GM18951 (cell line): ENCODE results near the gene ICE2.

Experiments
- POLR2A ChIP-seq: IDR thresholded peaks from 4 replicates; pipeline ENCODE4 v1.6.1; 2011; ENCODE audit warnings: mild to moderate bottlenecking; ENCODE audit not compliant: insufficient read length, insufficient read depth; ENCODE audit errors: extremely low read depth
- in situ Hi-C: fragments of 300-500 bp; cut with MboI; formaldehyde crosslinking; loops from one replicate; pipeline ENCODE4 v1.12.0; 2022; ENCODE audit warnings: low sequenced_read_pairs, mixed read lengths, inconsistent platforms; ENCODE audit not compliant: unreplicated experiment

Gene ICE2

DNA sequence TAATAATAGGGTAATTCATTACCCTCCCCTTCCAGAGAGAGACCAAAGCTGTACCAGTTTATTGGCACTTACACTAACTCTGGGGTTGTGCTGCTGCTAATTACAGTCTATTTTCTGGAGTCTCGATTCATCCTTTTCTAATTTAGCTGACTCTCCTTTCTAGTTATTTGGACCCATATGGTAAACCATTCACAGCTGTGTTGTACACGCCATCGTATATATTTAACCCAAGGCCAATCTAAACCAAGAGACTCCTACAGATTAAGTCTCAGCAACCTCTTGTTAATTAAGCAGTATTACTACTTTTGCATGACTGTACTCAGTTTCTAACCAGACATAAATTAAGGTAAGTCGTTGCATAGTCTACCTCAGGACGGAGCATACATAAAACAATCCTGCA lies 103.6 kb downstream of the ICE2 start:
- in situ Hi-C loops = no loop called here
- TF ChIP-seq POLR2A = no peak

DNA sequence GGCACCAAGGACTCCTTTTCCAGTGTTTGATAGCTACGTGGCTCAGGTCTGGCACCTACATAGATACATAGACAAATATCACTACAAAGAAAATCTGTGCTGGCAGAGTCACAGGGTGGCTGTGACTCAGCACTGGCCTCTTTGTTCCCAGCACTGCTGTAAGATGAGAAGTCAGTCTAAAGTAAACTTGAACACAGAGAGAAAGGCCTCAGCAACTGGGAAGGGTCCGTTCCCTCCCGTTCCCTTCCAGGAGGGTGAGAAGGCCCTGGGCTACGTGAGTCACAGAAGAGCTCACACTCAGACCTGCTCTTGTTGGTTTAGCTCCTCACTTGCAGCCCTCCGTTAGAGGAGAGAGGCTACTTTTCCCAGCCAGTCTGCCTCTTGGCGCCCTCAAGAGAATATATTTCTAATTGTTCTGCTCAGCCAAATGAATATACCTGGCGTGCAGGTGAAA lies 104.3 kb downstream of the ICE2 start:
- TF ChIP-seq POLR2A = no peak
- in situ Hi-C loops = loop anchor here (25.0 kb wide), 1 partner anchor 538 kb away; no protein-coding TSS in a partner anchor

DNA sequence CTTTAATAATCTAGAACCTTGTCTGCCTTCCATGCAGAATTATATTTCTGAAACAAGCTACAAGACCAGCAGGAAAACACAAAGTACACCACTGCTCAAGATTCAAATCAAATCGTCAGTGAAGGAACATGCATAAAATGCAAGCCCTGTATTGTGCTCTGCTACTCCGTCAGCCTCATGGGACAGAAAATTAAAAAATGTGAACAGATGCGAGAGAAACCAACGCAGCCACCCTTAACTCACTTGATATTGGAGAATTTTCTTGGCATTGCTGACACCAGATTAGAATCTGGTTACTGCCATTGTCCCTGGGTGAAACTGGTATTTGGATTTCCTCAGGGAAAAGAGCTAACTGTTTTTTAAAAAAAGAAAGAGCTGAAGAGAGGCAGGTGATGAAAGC lies 104.7 kb downstream of the ICE2 start:
- no peak for TF ChIP-seq POLR2A
- in situ Hi-C loops = loop anchor here (25.0 kb wide), 1 partner anchor 538 kb away; no protein-coding TSS in a partner anchor

DNA sequence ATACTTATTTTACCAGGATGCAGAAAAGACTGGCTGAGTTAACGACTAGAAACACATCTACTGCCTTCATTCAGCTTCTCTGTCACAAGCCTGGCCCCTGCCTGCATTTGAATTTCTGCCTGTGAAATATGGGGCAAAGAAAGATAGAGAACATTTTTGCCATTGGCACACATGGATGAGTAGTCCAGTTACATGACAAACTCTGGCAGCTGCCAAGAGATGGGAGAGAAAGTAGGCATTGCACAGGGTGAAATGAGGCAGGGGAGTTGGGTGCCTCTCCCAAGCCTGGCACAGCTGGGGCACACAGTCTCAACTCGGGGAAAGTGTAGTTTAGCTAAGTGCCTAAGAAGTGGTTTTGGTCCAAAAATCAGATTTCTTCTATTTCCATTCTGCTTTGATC lies 105.2 kb downstream of the ICE2 start:
- TF ChIP-seq POLR2A = no peak
- in situ Hi-C loops = loop anchor here (25.0 kb wide), 1 partner anchor 539 kb away; no protein-coding TSS in a partner anchor

DNA sequence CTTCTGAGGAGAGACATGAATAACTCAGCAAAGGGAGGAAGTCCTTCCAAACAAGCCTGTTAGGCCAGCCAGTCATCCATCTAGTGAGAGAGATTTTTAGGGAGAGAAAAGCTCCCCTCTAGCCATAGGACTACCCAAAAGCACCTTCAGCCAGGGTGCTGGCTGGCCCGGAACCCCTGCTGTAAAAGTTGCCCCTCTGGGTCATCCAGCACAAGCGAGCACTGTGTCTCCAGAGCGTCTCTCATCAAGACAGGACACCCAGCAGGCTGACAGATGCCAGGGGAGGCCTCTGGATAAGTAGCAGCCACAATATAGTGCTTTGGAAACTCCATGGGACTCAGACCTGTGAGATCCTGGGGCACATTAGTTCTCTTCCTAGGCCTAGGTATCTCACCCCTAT lies 105.6 kb downstream of the ICE2 start:
- TF ChIP-seq POLR2A = no peak
- in situ Hi-C loops = loop anchor here (25.0 kb wide), 1 partner anchor 539 kb away; no protein-coding TSS in a partner anchor

DNA sequence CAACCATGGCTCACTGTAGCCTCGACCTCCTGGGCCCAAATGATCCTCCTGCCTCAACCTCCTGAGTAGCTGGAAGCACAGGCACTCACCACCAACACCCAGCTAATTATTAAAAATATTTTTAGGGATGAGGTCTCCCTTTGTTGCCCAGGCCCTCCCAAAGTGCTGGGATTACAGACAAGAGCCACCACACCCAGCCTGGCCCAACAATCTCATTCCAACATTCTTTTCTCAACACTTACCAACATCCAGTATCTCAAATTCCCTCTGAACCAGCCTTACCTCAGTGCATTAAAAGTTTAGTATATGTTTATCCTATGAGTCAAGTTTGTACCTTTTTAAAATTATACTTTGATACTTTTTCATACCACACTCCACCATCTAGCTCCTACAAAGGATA lies 106.2 kb downstream of the ICE2 start:
- in situ Hi-C loops = loop anchor here (25.0 kb wide), 1 partner anchor 540 kb away; no protein-coding TSS in a partner anchor
- TF ChIP-seq POLR2A = no peak

DNA sequence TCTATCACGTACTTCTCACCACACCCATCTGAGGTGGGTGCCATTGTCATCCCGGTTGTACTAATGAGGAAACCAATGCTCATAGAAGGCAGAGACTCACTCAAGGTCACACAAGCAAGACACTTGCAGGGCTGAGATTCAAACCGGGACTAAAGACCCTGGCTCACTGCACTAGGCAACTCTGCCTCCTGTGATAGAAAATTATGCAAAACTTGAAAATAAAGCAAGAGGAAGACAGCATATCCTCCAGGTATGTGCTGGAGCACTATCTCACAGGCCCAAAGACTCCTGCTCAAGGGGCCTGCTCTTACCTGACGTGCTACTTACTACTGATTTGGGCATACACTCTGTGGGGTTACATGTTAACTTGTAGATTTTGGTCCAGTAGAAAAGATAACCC lies 106.7 kb downstream of the ICE2 start:
- in situ Hi-C loops = loop anchor here (25.0 kb wide), 1 partner anchor 540 kb away; no protein-coding TSS in a partner anchor
- TF ChIP-seq POLR2A = no peak

DNA sequence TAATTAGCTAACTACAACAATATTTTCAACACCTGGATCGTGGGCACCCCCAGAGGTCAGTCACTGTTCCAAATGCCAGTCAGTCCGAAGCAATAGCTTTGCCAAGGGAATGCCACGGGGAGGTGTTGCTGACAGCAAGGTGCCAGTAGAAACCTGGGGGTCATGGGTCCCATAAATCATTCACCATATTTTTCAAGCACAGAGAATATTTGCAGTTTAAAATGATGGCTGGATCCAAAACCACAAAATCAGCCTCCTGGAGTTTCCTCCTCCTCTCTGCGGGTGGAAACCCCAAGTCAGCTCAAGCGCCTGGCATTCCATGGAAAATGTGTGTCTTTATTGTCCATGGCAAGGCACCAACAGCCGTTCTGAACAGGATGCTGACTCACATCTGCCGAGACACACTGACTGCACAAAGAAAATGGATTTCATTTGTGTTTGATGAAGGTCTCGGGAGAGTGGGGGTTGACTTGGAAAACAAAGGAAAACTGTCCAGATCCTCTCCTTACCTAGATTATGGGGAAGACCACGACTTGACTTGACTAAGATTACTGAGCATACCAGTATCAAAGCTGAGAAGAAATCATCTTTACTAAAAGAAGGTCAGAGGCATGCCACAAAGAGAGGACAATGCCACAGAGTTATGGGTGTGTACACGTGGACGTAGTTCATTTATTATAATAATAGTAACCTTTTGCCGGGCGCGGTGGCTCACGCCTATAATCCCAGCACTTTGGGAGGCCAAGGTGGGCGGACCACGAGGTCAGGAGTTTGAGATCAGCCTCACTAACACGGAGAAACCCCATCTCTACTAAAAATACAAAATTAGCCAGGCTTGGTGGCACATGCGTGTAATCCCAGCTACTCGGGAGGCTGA lies 107.5 kb downstream of the ICE2 start:
- in situ Hi-C loops = loop anchor here (25.0 kb wide), 1 partner anchor 541 kb away; no protein-coding TSS in a partner anchor
- no peak for TF ChIP-seq POLR2A

DNA sequence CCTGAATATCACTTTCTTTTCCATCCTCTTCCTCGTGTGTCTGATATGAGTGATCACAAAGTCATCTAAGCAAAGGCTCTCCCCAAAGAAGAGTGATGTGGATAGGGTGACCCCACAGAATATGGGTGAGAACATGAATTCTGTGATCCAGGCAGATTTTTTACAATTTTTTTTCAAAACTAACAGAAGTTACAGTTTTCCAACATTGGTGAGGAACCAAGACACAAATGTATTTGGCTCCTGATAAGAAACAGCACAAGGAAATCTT lies 108.1 kb downstream of the ICE2 start:
- TF ChIP-seq POLR2A = no peak
- in situ Hi-C loops = loop anchor here (25.0 kb wide), 1 partner anchor 541 kb away; no protein-coding TSS in a partner anchor

DNA sequence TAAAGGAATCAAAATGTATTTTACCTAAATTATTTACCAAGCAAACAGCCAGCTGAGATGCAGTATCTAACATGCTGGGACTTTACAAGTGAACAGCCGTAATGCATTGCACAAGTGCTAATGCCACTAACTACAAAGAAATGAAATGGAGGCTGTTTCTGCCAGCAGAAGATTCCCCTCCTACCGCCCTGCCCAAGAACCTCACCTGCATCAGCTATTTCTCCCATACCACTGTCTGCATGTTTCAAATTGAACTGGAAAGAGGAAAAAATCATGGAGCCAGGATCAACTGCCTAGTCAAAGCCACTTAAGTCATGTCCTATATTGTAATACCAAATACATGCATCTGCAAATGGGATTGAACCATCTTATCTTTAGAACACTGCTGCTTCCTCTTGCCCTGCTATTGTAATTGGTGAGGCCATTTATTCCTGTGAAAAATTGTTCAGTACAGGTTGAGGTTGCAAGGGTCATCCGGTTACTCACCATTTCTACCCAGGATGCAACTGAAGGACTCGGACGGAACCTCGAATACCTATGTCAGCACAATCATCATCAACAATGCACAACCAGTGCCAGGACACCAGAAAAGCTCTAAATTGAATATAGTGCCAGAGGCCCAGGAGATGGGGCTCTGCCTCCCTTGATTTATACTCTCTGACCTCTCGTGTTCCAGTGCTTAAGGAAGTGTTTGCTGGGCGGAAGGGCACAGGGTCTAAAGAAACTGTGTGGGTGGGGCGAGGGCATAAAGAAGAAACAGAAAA lies 108.7 kb downstream of the ICE2 start:
- no peak for TF ChIP-seq POLR2A
- in situ Hi-C loops = loop anchor here (25.0 kb wide), 1 partner anchor 542 kb away; no protein-coding TSS in a partner anchor

DNA sequence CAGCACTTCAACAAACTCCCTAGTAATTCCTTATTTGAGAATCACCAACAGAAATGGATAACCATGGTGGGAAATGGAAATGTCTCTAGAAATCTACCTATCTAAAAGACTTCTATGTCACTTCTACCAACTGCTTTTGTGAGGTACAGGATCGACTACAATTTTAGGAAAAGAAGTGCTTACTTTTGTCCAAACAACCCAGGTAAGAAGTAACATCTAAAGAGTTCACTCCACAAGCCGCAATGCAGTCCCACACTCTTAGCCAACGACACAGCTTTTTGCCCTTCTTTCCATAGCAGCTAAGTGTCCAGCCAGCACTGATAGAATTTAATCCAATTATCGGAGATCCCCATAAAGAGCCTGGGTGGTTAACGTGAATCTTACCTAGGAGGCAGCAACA lies 109.2 kb downstream of the ICE2 start:
- in situ Hi-C loops = loop anchor here (25.0 kb wide), 1 partner anchor 543 kb away; no protein-coding TSS in a partner anchor
- no peak for TF ChIP-seq POLR2A
